ELR (cell line): Measurements from ENCODE around the gene TBCD.

Experiments used
- DNase-seq: peaks from one replicate; pipeline ENCODE4 v3.0.0-alpha.2; 2015; ENCODE audit warnings: low read depth

The TBCD gene

GRCh38 chr17:82858376-82859126 is 106.7 kb downstream of the TBCD start:
- no peak for DNase-seq

- peak; percentile 75 for DNase-seq
Measured at GRCh38 chr17:82859431-82860403, 107.9 kb downstream of the TBCD start.

GRCh38 chr17:82860606-82861392 is 108.9 kb downstream of the TBCD start:
- DNase-seq, result no peak

GRCh38 chr17:82861393-82861775 is 109.5 kb downstream of the TBCD start:
- no peak for DNase-seq

- DNase-seq, result no peak
Measured at GRCh38 chr17:82862191-82862590, 110.3 kb downstream of the TBCD start.

GRCh38 chr17:82862737-82863382 is 111.0 kb downstream of the TBCD start:
- DNase-seq, result no peak

GRCh38 chr17:82863383-82863940 is 111.6 kb downstream of the TBCD start:
- peak; percentile 20 for DNase-seq

GRCh38 chr17:82863941-82864712 is 112.3 kb downstream of the TBCD start:
- peak; percentile 92 for DNase-seq

GRCh38 chr17:82864713-82865248 is 112.9 kb downstream of the TBCD start:
- DNase-seq, result no peak

- no peak for DNase-seq
Measured at GRCh38 chr17:82865274-82865673, 113.4 kb downstream of the TBCD start.

- DNase-seq, result no peak
Measured at GRCh38 chr17:82865774-82866395, 114.0 kb downstream of the TBCD start.

GRCh38 chr17:82866590-82867191 is 114.8 kb downstream of the TBCD start:
- DNase-seq, result peak; percentile 84

- no peak for DNase-seq
Measured at GRCh38 chr17:82867763-82868325, 116.0 kb downstream of the TBCD start.

GRCh38 chr17:82868715-82869131 is 116.9 kb downstream of the TBCD start:
- no peak for DNase-seq

- no peak for DNase-seq
Measured at GRCh38 chr17:82869536-82869935, 117.7 kb downstream of the TBCD start.

- DNase-seq, result no peak
Measured at GRCh38 chr17:82870091-82870491, 118.2 kb downstream of the TBCD start.

- no peak for DNase-seq
Measured at GRCh38 chr17:82870541-82870940, 118.7 kb downstream of the TBCD start.

- no peak for DNase-seq
Measured at GRCh38 chr17:82871056-82871775, 119.4 kb downstream of the TBCD start.
